GM23338 (cell line): ENCODE results near the gene SOX30.

ENCODE experiments used
- CREB1 ChIP-seq: fragments of 250-450 bp; sonication (Bioruptor Pico); IDR thresholded peaks from 2 replicates; pipeline ENCODE4 v1.5.0; 2020; ENCODE audit warnings: low read depth, mild to moderate bottlenecking, moderate library complexity
- CTCF ChIP-seq, 2 experiments: fragments of 200-600 bp in 1 of 2; sonication (generic) in 1 of 2; conservative IDR thresholded peaks; 2 replicates each; pipeline versions ENCODE4 v1.5.1 to v1.6.1; 2016 to 2017; ENCODE audit warnings: antibody characterized with exemption in 2 of 2, low read depth in 2 of 2, mild to moderate bottlenecking in 2 of 2, moderate library complexity in 1 of 2
- EZH2 ChIP-seq: fragments of 200-600 bp; sonication (generic); IDR thresholded peaks from one replicate; pipeline ENCODE4 v1.8.0; 2017; ENCODE audit warnings: antibody characterized with exemption, mild to moderate bottlenecking, low read depth; ENCODE audit not compliant: unreplicated experiment
- EZH2phosphoT487 ChIP-seq: fragments of 200-600 bp; sonication (generic); IDR thresholded peaks from one replicate; pipeline ENCODE4 v1.8.1; 2018; ENCODE audit warnings: antibody characterized with exemption; ENCODE audit not compliant: unreplicated experiment
- POLR2AphosphoS5 ChIP-seq: IDR thresholded peaks from 2 replicates; pipeline ENCODE4 v1.6.1; 2016; ENCODE audit warnings: antibody characterized with exemption, low read depth
- STAT1 ChIP-seq: IDR thresholded peaks from one replicate; pipeline ENCODE4 v1.6.1; 2016; ENCODE audit warnings: antibody characterized with exemption; ENCODE audit not compliant: unreplicated experiment
- ZNF331 ChIP-seq: fragments of 250-450 bp; sonication (Bioruptor Pico); IDR thresholded peaks from 2 replicates; pipeline ENCODE4 v1.5.0; 2020; ENCODE audit warnings: low read depth, mild to moderate bottlenecking, moderate library complexity

- TF ChIP-seq CTCF (conservative IDR thresholded peaks at IDR 0.05; ENCODE audit: low read depth in 2 of 2) (no peak), EZH2 (no peak), STAT1 (no peak), EZH2phosphoT487 (no peak), CREB1 (CRISPR knock-in tag) (no peak), POLR2AphosphoS5 (no peak), ZNF331 (no peak)
Measured at GRCh38 chr5:157612581-157612980, 39.7 kb downstream of the SOX30 start.
